Endothelial cell of coronary artery (primary cell): ENCODE measurements around the gene ELOVL5. TPM values are rescaled to one million over a fixed set of nuclear protein-coding genes. Genes with fewer than 3 reads are reported as not detected.

Source experiments
- total RNA-seq: library from RNA; depleted of rRNA; stranded (reverse); fragments of >200 nt; gene quantifications from 2 replicates; pipeline ENCODE4 v1.2.3, GENCODE V29; 2014

Gene ELOVL5, protein sequence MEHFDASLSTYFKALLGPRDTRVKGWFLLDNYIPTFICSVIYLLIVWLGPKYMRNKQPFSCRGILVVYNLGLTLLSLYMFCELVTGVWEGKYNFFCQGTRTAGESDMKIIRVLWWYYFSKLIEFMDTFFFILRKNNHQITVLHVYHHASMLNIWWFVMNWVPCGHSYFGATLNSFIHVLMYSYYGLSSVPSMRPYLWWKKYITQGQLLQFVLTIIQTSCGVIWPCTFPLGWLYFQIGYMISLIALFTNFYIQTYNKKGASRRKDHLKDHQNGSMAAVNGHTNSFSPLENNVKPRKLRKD
- 59.2 and 81.4 TPM in 2 replicates for total RNA-seq

DNA sequence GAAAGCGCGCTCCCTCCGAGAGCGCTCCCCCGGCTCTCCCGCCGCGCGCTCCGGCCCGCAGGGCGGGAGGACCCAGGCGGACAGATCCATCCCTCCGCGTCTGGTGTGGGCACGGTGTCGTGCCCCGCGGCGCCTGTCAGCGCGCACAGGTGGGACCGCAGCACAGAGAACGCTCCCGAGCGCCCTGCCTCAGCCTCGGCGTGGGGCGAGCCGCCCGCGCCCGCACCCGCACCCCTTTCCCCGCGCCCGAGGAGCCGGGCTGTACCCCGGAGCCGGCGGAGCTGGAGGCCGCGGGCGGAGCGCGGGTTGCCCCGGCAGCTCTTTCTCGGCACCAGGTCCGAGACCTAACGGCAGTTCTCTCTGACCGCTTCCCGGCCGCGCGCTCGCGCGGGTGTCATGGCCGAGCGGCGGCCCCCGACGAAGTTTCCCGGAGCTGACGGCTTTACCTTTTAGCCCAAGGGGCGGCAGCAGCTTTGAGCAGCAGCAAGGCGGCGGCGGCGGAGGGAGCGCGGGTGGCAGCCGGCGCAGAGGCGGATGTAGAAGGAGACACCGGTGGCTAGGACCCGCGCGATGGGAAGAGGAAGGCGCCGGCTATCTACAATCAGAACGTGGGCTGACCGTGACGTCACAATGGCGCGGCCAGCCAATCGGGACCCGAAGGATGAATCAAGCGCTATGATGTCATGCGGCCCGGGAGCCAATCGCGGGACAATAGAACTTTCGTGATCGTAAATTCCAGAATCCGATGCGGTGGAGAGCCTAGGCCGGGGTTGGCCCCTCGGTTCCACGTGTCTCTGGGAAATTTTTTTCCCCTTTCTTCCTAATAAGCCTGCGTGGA lies at the start of gene ELOVL5:
Gene ELOVL5, minus strand, starts transcription at position 580 of the 838 bp plus-strand sequence. CDS start 53,251 bp downstream, outside the sequence.

Other genes with a start within 250 kb of the ELOVL5 start
- not detected in 2 replicates for gene GCM1, start 200.1 kb downstream of the ELOVL5 start, total RNA-seq
- gene GCLC, start 196.2 kb upstream of the ELOVL5 start, total RNA-seq = 19.7 and 22.2 TPM in 2 replicates